ENCODE data around the gene DDX59.
A peak's percentile ranks its signal among the peaks of the same experiment; 100 is the strongest.

DDX59 gene

GRCh38 chr1:200669314-200670241, at the start of gene DDX59:
Gene DDX59 (minus strand): TSS chr1:200669907. CDS start chr1:200666740, 3,167 bp downstream.
- no peaks in the 10 kb centered on the region for H3K36me3 ChIP-seq (ENCODE audit: control insufficient read depth, insufficient read depth, low read length)
- peak within 1 kb of the TSS; percentile 100 for H3K27ac ChIP-seq (ENCODE audit: low read depth, low read length)
- peaks cover 8% of the 10 kb centered on the region for H3K4me1 ChIP-seq (ENCODE audit: control insufficient read depth, insufficient read depth, low read length)
- H3K27me3 ChIP-seq (ENCODE audit: control insufficient read depth, insufficient read depth, low read length), result no peaks in the 10 kb centered on the region
- H3K9ac ChIP-seq (ENCODE audit: low read length), result peak within 1 kb of the TSS; percentile 97
- peak within 1 kb of the TSS; percentile 94 for H3K4me3 ChIP-seq (ENCODE audit: low read length)

GRCh38 chr1:200714504-200715187, 44.9 kb upstream of the DDX59 start:
- H3K36me3 ChIP-seq (ENCODE audit: control insufficient read depth, insufficient read depth, low read length), result no peaks in the 10 kb centered on the region
- H3K27ac ChIP-seq (ENCODE audit: low read depth, low read length), result no peak overlapping the region
- no peak overlapping the region for H3K4me3 ChIP-seq (ENCODE audit: low read length)
- no peak overlapping the region for H3K9ac ChIP-seq (ENCODE audit: low read length)
- no peaks in the 10 kb centered on the region for H3K4me1 ChIP-seq (ENCODE audit: control insufficient read depth, insufficient read depth, low read length)
- H3K27me3 ChIP-seq (ENCODE audit: control insufficient read depth, insufficient read depth, low read length), result no peaks in the 10 kb centered on the region

DNA sequence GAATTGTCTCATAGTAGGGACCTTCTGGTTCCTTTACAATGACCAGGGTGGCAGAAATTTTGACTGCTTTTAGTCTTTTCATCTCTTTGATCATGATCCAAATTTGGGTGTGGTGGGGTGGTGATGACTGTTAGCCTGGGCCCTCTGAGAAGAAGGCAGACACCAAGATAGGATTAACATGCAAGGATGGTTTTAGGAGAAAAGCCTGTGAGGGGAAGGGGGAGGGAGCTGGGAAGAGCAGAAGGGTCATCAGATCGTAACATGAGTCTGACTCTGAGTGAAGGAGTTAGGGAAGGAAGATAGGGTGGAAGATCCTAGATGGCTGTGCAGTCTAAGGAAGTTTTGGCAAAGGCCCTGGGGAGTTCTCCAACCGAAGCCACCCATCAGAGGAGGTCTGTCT, 40.5 kb upstream of the DDX59 start:
- H3K4me3 ChIP-seq (ENCODE audit: low read length), result no peak overlapping the region
- no peak overlapping the region for H3K9ac ChIP-seq (ENCODE audit: low read length)
- H3K36me3 ChIP-seq (ENCODE audit: control insufficient read depth, insufficient read depth, low read length), result no peaks in the 10 kb centered on the region
- H3K27ac ChIP-seq (ENCODE audit: low read depth, low read length), result no peak overlapping the region
- no peaks in the 10 kb centered on the region for H3K4me1 ChIP-seq (ENCODE audit: control insufficient read depth, insufficient read depth, low read length)
- no peaks in the 10 kb centered on the region for H3K27me3 ChIP-seq (ENCODE audit: control insufficient read depth, insufficient read depth, low read length)

DNA sequence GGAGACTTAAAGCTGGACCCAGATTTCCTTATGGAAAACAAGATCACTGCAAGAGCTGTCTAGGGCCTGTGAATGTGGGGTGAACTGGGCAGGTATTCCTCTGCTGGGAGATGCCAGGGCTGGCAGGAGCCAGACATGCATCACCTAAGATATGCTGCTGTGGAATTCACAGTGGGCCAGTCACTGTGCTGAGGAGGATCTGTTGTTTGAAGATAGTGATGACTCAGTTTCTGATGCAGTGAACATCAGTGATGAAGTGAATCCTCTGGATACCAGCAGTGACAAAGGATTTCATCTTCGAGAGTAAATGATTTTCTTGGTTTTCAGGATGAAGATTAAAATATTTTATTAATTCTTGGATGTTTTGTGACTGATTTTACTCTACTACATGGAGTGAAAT, 39.1 kb upstream of the DDX59 start:
- no peaks in the 10 kb centered on the region for H3K27me3 ChIP-seq (ENCODE audit: control insufficient read depth, insufficient read depth, low read length)
- H3K4me1 ChIP-seq (ENCODE audit: control insufficient read depth, insufficient read depth, low read length), result no peaks in the 10 kb centered on the region
- H3K36me3 ChIP-seq (ENCODE audit: control insufficient read depth, insufficient read depth, low read length), result no peaks in the 10 kb centered on the region
- H3K9ac ChIP-seq (ENCODE audit: low read length), result no peak overlapping the region
- no peak overlapping the region for H3K27ac ChIP-seq (ENCODE audit: low read depth, low read length)
- H3K4me3 ChIP-seq (ENCODE audit: low read length), result no peak overlapping the region

- H3K36me3 ChIP-seq (ENCODE audit: control insufficient read depth, insufficient read depth, low read length), result no peaks in the 10 kb centered on the region
- no peaks in the 10 kb centered on the region for H3K27me3 ChIP-seq (ENCODE audit: control insufficient read depth, insufficient read depth, low read length)
- no peak overlapping the region for H3K4me3 ChIP-seq (ENCODE audit: low read length)
- no peak overlapping the region for H3K27ac ChIP-seq (ENCODE audit: low read depth, low read length)
- H3K4me1 ChIP-seq (ENCODE audit: control insufficient read depth, insufficient read depth, low read length), result no peaks in the 10 kb centered on the region
- H3K9ac ChIP-seq (ENCODE audit: low read length), result no peak overlapping the region
Observed at GRCh38 chr1:200708161-200708560, 38.5 kb upstream of the DDX59 start.

GRCh38 chr1:200707116-200707515, 37.4 kb upstream of the DDX59 start:
- Histone ChIP-seq H3K27ac (ENCODE audit: low read depth, low read length) (no peak overlapping the region), H3K4me3 (ENCODE audit: low read length) (no peak overlapping the region), H3K4me1 (ENCODE audit: control insufficient read depth, insufficient read depth, low read length) (no peaks in the 10 kb centered on the region), H3K36me3 (ENCODE audit: control insufficient read depth, insufficient read depth, low read length) (no peaks in the 10 kb centered on the region), H3K27me3 (ENCODE audit: control insufficient read depth, insufficient read depth, low read length) (no peaks in the 10 kb centered on the region), H3K9ac (ENCODE audit: low read length) (no peak overlapping the region)

GRCh38 chr1:200706111-200706814, 36.6 kb upstream of the DDX59 start:
- Histone ChIP-seq H3K27me3 (ENCODE audit: control insufficient read depth, insufficient read depth, low read length) (no peaks in the 10 kb centered on the region), H3K27ac (ENCODE audit: low read depth, low read length) (no peak overlapping the region)

GRCh38 chr1:200704986-200705500, 35.3 kb upstream of the DDX59 start:
- no peak overlapping the region for H3K9ac ChIP-seq (ENCODE audit: low read length)
- no peak overlapping the region for H3K4me3 ChIP-seq (ENCODE audit: low read length)
- H3K27me3 ChIP-seq (ENCODE audit: control insufficient read depth, insufficient read depth, low read length), result no peaks in the 10 kb centered on the region
- H3K27ac ChIP-seq (ENCODE audit: low read depth, low read length), result no peak overlapping the region
- H3K4me1 ChIP-seq (ENCODE audit: control insufficient read depth, insufficient read depth, low read length), result no peaks in the 10 kb centered on the region
- no peaks in the 10 kb centered on the region for H3K36me3 ChIP-seq (ENCODE audit: control insufficient read depth, insufficient read depth, low read length)

More at GRCh38 chr1:200706111-200706814, 36.6 kb upstream of the DDX59 start:
- Histone ChIP-seq H3K36me3 (ENCODE audit: control insufficient read depth, insufficient read depth, low read length) (no peaks in the 10 kb centered on the region), H3K9ac (ENCODE audit: low read length) (no peak overlapping the region), H3K4me3 (ENCODE audit: low read length) (no peak overlapping the region), H3K4me1 (ENCODE audit: control insufficient read depth, insufficient read depth, low read length) (no peaks in the 10 kb centered on the region)

DNA sequence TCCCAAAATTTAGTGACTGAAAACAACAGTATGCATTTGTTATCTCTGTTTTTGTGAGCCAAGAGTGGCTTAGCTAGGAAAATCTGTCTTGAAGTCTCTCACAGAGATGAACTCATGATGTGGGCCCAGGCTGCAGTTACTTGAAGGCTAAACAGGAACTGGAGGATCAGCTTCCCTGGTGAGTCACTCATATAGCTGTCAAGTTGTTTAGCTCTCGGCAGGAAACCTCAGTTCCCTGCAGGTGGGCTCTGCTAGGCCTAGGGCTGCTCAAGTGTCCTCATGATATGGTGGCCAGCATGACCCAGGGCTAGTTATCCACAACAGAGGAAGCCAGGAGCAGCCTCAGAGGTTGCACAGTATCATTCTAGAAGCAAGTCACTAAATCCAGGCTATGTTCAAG, 30.2 kb upstream of the DDX59 start:
- Histone ChIP-seq H3K4me3 (ENCODE audit: low read length) (no peak overlapping the region), H3K27me3 (ENCODE audit: control insufficient read depth, insufficient read depth, low read length) (no peaks in the 10 kb centered on the region), H3K27ac (ENCODE audit: low read depth, low read length) (no peak overlapping the region), H3K9ac (ENCODE audit: low read length) (no peak overlapping the region), H3K4me1 (ENCODE audit: control insufficient read depth, insufficient read depth, low read length) (no peaks in the 10 kb centered on the region), H3K36me3 (ENCODE audit: control insufficient read depth, insufficient read depth, low read length) (no peaks in the 10 kb centered on the region)

- Histone ChIP-seq H3K9ac (ENCODE audit: low read length) (no peak overlapping the region), H3K27me3 (ENCODE audit: control insufficient read depth, insufficient read depth, low read length) (no peaks in the 10 kb centered on the region)
Observed at GRCh38 chr1:200694738-200695137, 25.0 kb upstream of the DDX59 start.

DNA sequence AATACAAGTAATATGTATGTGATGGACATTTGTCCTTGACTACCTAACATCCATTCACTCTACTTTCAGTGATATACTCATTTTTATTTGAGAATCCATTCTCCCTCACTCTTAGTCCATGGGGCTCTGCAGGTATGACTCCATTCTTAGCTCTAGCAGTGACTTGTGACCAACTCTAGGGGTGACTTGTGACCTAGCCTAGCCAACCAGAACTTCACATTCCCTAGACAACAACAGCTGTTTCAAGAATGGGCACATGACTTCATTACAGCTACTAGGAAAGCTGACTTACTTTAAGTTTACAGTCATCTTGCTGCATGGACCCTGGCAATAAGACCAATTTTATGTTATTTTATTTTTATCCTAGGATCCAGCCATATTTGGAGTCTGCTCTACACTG, 23.6 kb upstream of the DDX59 start:
- Histone ChIP-seq H3K4me3 (ENCODE audit: low read length) (no peak overlapping the region), H3K27me3 (ENCODE audit: control insufficient read depth, insufficient read depth, low read length) (no peaks in the 10 kb centered on the region), H3K27ac (ENCODE audit: low read depth, low read length) (no peak overlapping the region), H3K4me1 (ENCODE audit: control insufficient read depth, insufficient read depth, low read length) (no peaks in the 10 kb centered on the region), H3K9ac (ENCODE audit: low read length) (no peak overlapping the region), H3K36me3 (ENCODE audit: control insufficient read depth, insufficient read depth, low read length) (no peaks in the 10 kb centered on the region)

More at GRCh38 chr1:200694738-200695137, 25.0 kb upstream of the DDX59 start:
- Histone ChIP-seq H3K4me1 (ENCODE audit: control insufficient read depth, insufficient read depth, low read length) (no peaks in the 10 kb centered on the region), H3K36me3 (ENCODE audit: control insufficient read depth, insufficient read depth, low read length) (no peaks in the 10 kb centered on the region), H3K4me3 (ENCODE audit: low read length) (no peak overlapping the region), H3K27ac (ENCODE audit: low read depth, low read length) (no peak overlapping the region)

- Histone ChIP-seq H3K27me3 (ENCODE audit: control insufficient read depth, insufficient read depth, low read length) (no peaks in the 10 kb centered on the region), H3K27ac (ENCODE audit: low read depth, low read length) (no peak overlapping the region), H3K9ac (ENCODE audit: low read length) (no peak overlapping the region), H3K4me3 (ENCODE audit: low read length) (no peak overlapping the region), H3K4me1 (ENCODE audit: control insufficient read depth, insufficient read depth, low read length) (no peaks in the 10 kb centered on the region), H3K36me3 (ENCODE audit: control insufficient read depth, insufficient read depth, low read length) (no peaks in the 10 kb centered on the region)
Observed at GRCh38 chr1:200692316-200692715, 22.6 kb upstream of the DDX59 start.
